ENCODE results near the gene PDE10A. TPM values are rescaled to one million over a fixed set of nuclear protein-coding genes. Genes with fewer than 3 reads are reported as not detected.

Gene PDE10A
- total RNA-seq, 1 donor from 2014 or later = 5.4 TPM

- Histone ChIP-seq H3K4me1 (ENCODE audit: insufficient read depth, low read length) (no peaks in the 10 kb centered on the region), H3K4me2 (ENCODE audit: low read length) (no peak overlapping the region), H3K27ac (ENCODE audit: low read depth, low read length) (no peak overlapping the region), H3K79me2 (ENCODE audit: insufficient read depth, low read length) (no peaks in the 10 kb centered on the region), H3K27me3 (ENCODE audit: insufficient read depth, low read length) (no peaks in the 10 kb centered on the region), H3K9ac (ENCODE audit: low read length) (no peak overlapping the region), H3K9me3 (ENCODE audit: insufficient read depth, low read depth, low read length) (no peaks in the 10 kb centered on the region), H4K20me1 (ENCODE audit: insufficient read depth, low read length) (no peaks in the 10 kb centered on the region), H3K4me3 (ENCODE audit: insufficient read depth, low read depth, low read length) (no peak overlapping the region), H3K36me3 (ENCODE audit: insufficient read depth, low read length) (no peaks in the 10 kb centered on the region), H2AFZ (ENCODE audit: low read depth, low read length) (no peak overlapping the region)
- Mint-ChIP-seq H3K9me3 (ENCODE audit: unreplicated experiment) (no peaks in the 10 kb centered on the region), H3K27me3 (ENCODE audit: low read depth, unreplicated experiment) (peaks cover 3% of the 10 kb centered on the region), H3K4me1 (ENCODE audit: low read depth, unreplicated experiment) (no peaks in the 10 kb centered on the region), H3K36me3 (ENCODE audit: low read depth, unreplicated experiment) (no peaks in the 10 kb centered on the region), H3K4me3 (ENCODE audit: unreplicated experiment) (no peak overlapping the region), H3K27ac (ENCODE audit: unreplicated experiment) (no peak overlapping the region)
- FAIRE-seq = no peak
- no peak for DNase-seq (ENCODE audit: low read depth)
- TF ChIP-seq CTCF (IDR thresholded peaks at IDR 0.05; ENCODE audit: insufficient read depth, low read depth, low read length) (no peak), EZH2 (IDR thresholded peaks at IDR 0.05; ENCODE audit: insufficient read depth, low read length) (no peak)
Observed at GRCh38 chr6:165301372-165302246, 361.4 kb downstream of the PDE10A start.

GRCh38 chr6:165300422-165300936 lies 362.6 kb downstream of the PDE10A start:
- H3K4me3 Mint-ChIP-seq (ENCODE audit: unreplicated experiment) = no peak overlapping the region
- no peak for DNase-seq (ENCODE audit: low read depth)
- no peaks in the 10 kb centered on the region for H4K20me1 ChIP-seq (ENCODE audit: insufficient read depth, low read length)

More at GRCh38 chr6:165300422-165300936, 362.6 kb downstream of the PDE10A start:
- H3K36me3 ChIP-seq (ENCODE audit: insufficient read depth, low read length) = no peaks in the 10 kb centered on the region
- Mint-ChIP-seq H3K9me3 (ENCODE audit: unreplicated experiment) (no peaks in the 10 kb centered on the region), H3K36me3 (ENCODE audit: low read depth, unreplicated experiment) (no peaks in the 10 kb centered on the region), H3K27me3 (ENCODE audit: low read depth, unreplicated experiment) (peaks cover 3% of the 10 kb centered on the region), H3K27ac (ENCODE audit: unreplicated experiment) (no peak overlapping the region), H3K4me1 (ENCODE audit: low read depth, unreplicated experiment) (no peaks in the 10 kb centered on the region)
- H3K4me2 ChIP-seq (ENCODE audit: low read length) = no peak overlapping the region
- no peak overlapping the region for H3K4me3 ChIP-seq (ENCODE audit: insufficient read depth, low read depth, low read length)
- no peak overlapping the region for H3K27ac ChIP-seq (ENCODE audit: low read depth, low read length)
- no peak overlapping the region for H2AFZ ChIP-seq (ENCODE audit: low read depth, low read length)
- no peaks in the 10 kb centered on the region for H3K9me3 ChIP-seq (ENCODE audit: insufficient read depth, low read depth, low read length)
- no peak overlapping the region for H3K9ac ChIP-seq (ENCODE audit: low read length)
- no peaks in the 10 kb centered on the region for H3K4me1 ChIP-seq (ENCODE audit: insufficient read depth, low read length)
- H3K79me2 ChIP-seq (ENCODE audit: insufficient read depth, low read length) = no peaks in the 10 kb centered on the region
- no peak for FAIRE-seq
- no peaks in the 10 kb centered on the region for H3K27me3 ChIP-seq (ENCODE audit: insufficient read depth, low read length)
- no peak for TF ChIP-seq CTCF (IDR thresholded peaks at IDR 0.05; ENCODE audit: insufficient read depth, low read depth, low read length)
- TF ChIP-seq EZH2 (IDR thresholded peaks at IDR 0.05; ENCODE audit: insufficient read depth, low read length) = no peak
